A673 (cell line): ENCODE data around the gene ALX3.

Experiments
- EZH2 ChIP-seq: fragments of 200-600 bp; sonication (generic); IDR thresholded peaks from 2 replicates; pipeline ENCODE4 v1.6.1; 2017; ENCODE audit warnings: borderline replicate concordance, low read depth, mild to moderate bottlenecking, mixed read lengths, antibody characterized with exemption, low read length; ENCODE audit not compliant: poor library complexity, severe bottlenecking
- TF ChIP-seq, protein P1 (sequence below): fragments of 300-800, 200-600 bp; sonication (generic); conservative IDR thresholded peaks from 2 replicates; pipeline ENCODE4 v1.5.1; 2017; ENCODE audit warnings: low read depth, mild to moderate bottlenecking, antibody characterized with exemption, low read length, moderate library complexity, mixed read lengths

DNA sequence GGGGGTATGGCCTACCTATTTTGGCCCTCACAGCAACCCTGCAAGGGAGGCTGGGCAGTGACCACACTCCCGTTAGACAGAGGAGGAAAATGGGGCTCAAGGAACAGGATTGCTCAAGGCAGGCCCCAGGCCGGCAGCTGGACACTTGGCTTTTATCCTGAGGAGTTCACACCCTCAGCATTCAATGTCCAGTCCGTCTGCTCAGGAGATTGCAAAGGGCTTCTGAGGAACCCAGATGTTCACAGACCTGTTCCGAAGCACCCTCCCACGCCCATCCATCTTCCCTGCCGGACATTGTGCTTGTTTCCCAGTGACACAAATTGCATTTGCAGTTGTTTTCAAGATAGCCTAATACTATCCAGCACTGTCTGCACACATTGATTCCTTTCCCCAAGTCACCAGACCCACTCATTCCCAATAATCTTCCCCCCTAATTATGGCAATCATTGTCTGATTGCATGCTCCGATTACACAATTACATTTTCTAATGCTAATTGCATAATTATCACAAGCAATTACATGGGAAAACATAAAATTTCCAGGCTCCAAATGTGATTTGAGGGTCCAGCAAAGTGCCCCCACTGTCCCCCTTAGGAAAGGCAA is 37.5 kb upstream of the ALX3 start:
- TF ChIP-seq, protein P1, sequence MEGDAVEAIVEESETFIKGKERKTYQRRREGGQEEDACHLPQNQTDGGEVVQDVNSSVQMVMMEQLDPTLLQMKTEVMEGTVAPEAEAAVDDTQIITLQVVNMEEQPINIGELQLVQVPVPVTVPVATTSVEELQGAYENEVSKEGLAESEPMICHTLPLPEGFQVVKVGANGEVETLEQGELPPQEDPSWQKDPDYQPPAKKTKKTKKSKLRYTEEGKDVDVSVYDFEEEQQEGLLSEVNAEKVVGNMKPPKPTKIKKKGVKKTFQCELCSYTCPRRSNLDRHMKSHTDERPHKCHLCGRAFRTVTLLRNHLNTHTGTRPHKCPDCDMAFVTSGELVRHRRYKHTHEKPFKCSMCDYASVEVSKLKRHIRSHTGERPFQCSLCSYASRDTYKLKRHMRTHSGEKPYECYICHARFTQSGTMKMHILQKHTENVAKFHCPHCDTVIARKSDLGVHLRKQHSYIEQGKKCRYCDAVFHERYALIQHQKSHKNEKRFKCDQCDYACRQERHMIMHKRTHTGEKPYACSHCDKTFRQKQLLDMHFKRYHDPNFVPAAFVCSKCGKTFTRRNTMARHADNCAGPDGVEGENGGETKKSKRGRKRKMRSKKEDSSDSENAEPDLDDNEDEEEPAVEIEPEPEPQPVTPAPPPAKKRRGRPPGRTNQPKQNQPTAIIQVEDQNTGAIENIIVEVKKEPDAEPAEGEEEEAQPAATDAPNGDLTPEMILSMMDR, result no peak
- TF ChIP-seq EZH2, result no peak
